SH-SY5Y (cell line): ENCODE results near the gene MAN1C1.

Experiments used
- GATA2 ChIP-seq: IDR thresholded peaks from 2 replicates; pipeline ENCODE4 v1.6.1; 2011; ENCODE audit warnings: mild to moderate bottlenecking, low read depth, low read length
- GATA3 ChIP-seq: IDR thresholded peaks from 2 replicates; pipeline ENCODE4 v1.6.1; 2011; ENCODE audit warnings: low read depth, mild to moderate bottlenecking, low read length, moderate library complexity

DNA sequence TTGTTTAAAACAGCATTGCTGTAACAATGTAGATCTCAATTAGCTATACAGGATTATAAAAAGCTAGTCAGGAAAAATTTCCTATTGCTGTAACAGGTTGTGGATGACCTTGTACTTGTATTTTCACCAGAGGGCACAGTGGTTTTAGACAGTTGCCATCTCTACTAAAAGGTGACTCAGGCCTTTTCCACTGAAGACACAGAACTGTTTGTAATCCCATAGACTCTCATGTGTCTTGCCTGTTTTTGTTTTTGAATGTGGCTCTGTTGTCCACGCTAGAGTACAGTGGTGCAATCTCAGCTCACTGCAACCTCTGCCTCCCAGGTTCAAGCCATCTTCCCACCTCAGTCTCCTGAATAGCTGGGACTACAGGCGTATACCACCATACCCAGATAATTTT, 209.0 kb downstream of the MAN1C1 start:
- TF ChIP-seq GATA2 (no peak), GATA3 (no peak)
